GM12873 (cell line): ENCODE data around the gene LCLAT1.

Experiments used
- CTCF ChIP-seq: IDR thresholded peaks from 2 replicates; pipeline ENCODE4 v1.5.1; 2012; ENCODE audit warnings: low read depth, mild to moderate bottlenecking, moderate library complexity, low read length, control low read depth; ENCODE audit not compliant: insufficient read depth; ENCODE audit errors: missing control alignments

The LCLAT1 gene

GRCh38 chr2:30690126-30690561 is 243.1 kb downstream of the LCLAT1 start:
- TF ChIP-seq CTCF = no peak

GRCh38 chr2:30691091-30691947 is 244.3 kb downstream of the LCLAT1 start:
- TF ChIP-seq CTCF = no peak

GRCh38 chr2:30691948-30692828 is 245.1 kb downstream of the LCLAT1 start:
- TF ChIP-seq CTCF = peak; percentile 45

GRCh38 chr2:30692829-30693275 is 245.8 kb downstream of the LCLAT1 start:
- no peak for TF ChIP-seq CTCF
